HCT116 (cell line): ENCODE data around the gene EMILIN1. TPM values are rescaled to one million over a fixed set of nuclear protein-coding genes. Genes with fewer than 3 reads are reported as not detected.

Experiments used
- ATAC-seq: fragments of 200-7000 bp; cut with Tn5 transposase; 2 replicates; pipeline ENCODE4 v1.9.1; 2020; ENCODE audit warnings: mild to moderate bottlenecking, moderate library complexity
- BruUV-seq: library from RNA; stranded (reverse); fragments of 400-500 nt; replicated peaks from 2 replicates; lab custom pipeline; 2021; lab: Mats Ljungman, UMichigan
- CTCF ChIA-PET: fragments of 300-600 bp; sonication (Branson Sonifier 250); formaldehyde crosslinking; loops from one replicate; lab custom pipeline; 2021; ENCODE audit warnings: antibody characterized with exemption; lab: Charles Lee
- POLR2A ChIA-PET: fragments of 300-600, 350-600 bp; sonication (Branson Sonifier 250); formaldehyde crosslinking; loops from one replicate; lab custom pipeline; 2021; ENCODE audit warnings: antibody characterized with exemption; lab: Charles Lee
- RAD21 ChIA-PET, 2 experiments: fragments of 300-600 bp; sonication (Branson Sonifier 250); formaldehyde crosslinking; loops; one replicate each; lab custom pipeline; 2023; ENCODE audit warnings: low total read pairs in 2 of 2; ENCODE audit not compliant: uncharacterized antibody in 2 of 2, unreplicated experiment in 2 of 2, low non-redundant PET in 1 of 2; lab: Charles Lee
- DNase-seq: peaks from one replicate; pipeline ENCODE4 v3.0.0-alpha.2; 2010; ENCODE audit warnings: low read depth, low spot score
- H2AFZ ChIP-seq: fragments of 200-600 bp; shearing (Covaris generic), sonication (generic); 2 replicates; pipeline ENCODE4 v1.6.1; 2017; ENCODE audit warnings: low read depth, mixed run types, mixed read lengths, antibody characterized with exemption, low read length; ENCODE audit not compliant: poor library complexity, severe bottlenecking
- H3K27ac ChIP-seq: 2 replicates; pipeline ENCODE4 v1.5.1; 2012; ENCODE audit warnings: low read depth, low read length
- H3K27me3 ChIP-seq: fragments of 200-600 bp; sonication (generic); 2 replicates; pipeline ENCODE4 v1.6.1; 2016; ENCODE audit warnings: mixed run types, low read length, mixed read lengths; ENCODE audit not compliant: insufficient read depth
- H3K36me3 ChIP-seq, 2 experiments: fragments of 200-500 bp in 1 of 2; fragments of 200-600 bp in 1 of 2; sonication (Bioruptor generic) in 1 of 2; sonication (generic) in 1 of 2; 2 replicates each; pipeline versions ENCODE4 v1.5.1 to v1.6.1; 2014 to 2016; ENCODE audit warnings: low read length in 2 of 2, inconsistent platforms in 1 of 2, mixed read lengths in 1 of 2, mixed run types in 1 of 2; ENCODE audit not compliant: insufficient read depth in 2 of 2, control insufficient read depth in 1 of 2
- H3K4me1 ChIP-seq, 2 experiments: fragments of 200-600 bp in 1 of 2; sonication (generic) in 1 of 2; 2 replicates each; pipeline versions ENCODE4 v1.5.1 to v1.6.1; 2012 to 2017; ENCODE audit warnings: low read length in 2 of 2, inconsistent platforms in 1 of 2, mild to moderate bottlenecking in 1 of 2, mixed read lengths in 1 of 2, mixed run types in 1 of 2, moderate library complexity in 1 of 2; ENCODE audit not compliant: insufficient read depth in 2 of 2, control insufficient read depth in 1 of 2
- H3K4me2 ChIP-seq: fragments of 200-600 bp; sonication (generic); 2 replicates; pipeline ENCODE4 v1.6.1; 2017; ENCODE audit warnings: mixed run types, low read length, mixed read lengths
- H3K4me3 ChIP-seq, 2 experiments: fragments of 200-600 bp in 1 of 2; sonication (generic) in 1 of 2; replicated peaks in 1 of 2; 2 replicates each; pipeline ENCODE4 v1.5.1; 2011 to 2016; ENCODE audit warnings: low read length in 2 of 2, control low read depth in 1 of 2, low read depth in 1 of 2, mild to moderate bottlenecking in 1 of 2, mixed read lengths in 1 of 2, mixed run types in 1 of 2
- H3K79me2 ChIP-seq: fragments of 200-600 bp; sonication (generic); 2 replicates; pipeline ENCODE4 v1.6.1; 2017; ENCODE audit warnings: mild to moderate bottlenecking, mixed run types, low read length, moderate library complexity, mixed read lengths; ENCODE audit not compliant: insufficient read depth
- H3K9ac ChIP-seq: fragments of 200-600 bp; sonication (generic); 2 replicates; pipeline ENCODE4 v1.6.1; 2016; ENCODE audit warnings: low read length, mixed read lengths
- H3K9me2 ChIP-seq: fragments of 200-600 bp; sonication (generic), shearing (Covaris generic); 2 replicates; pipeline ENCODE4 v1.6.1; 2017; ENCODE audit warnings: mixed run types, mild to moderate bottlenecking, moderate library complexity; ENCODE audit not compliant: insufficient read depth
- H3K9me3 ChIP-seq, 2 experiments: fragments of 200-500 bp in 1 of 2; fragments of 200-600 bp in 1 of 2; sonication (Bioruptor generic) in 1 of 2; sonication (generic) in 1 of 2; 2 replicates each; pipeline ENCODE4 v1.6.1; 2014 to 2017; ENCODE audit warnings: low read length in 2 of 2, mixed read lengths in 2 of 2, inconsistent platforms in 1 of 2, low read depth in 1 of 2, mild to moderate bottlenecking in 1 of 2, mixed run types in 1 of 2, moderate library complexity in 1 of 2; ENCODE audit not compliant: control insufficient read depth in 1 of 2, insufficient read depth in 1 of 2
- H4K20me1 ChIP-seq: fragments of 200-600 bp; sonication (generic), shearing (Covaris generic); 2 replicates; pipeline ENCODE4 v1.6.1; 2017; ENCODE audit warnings: mixed run types, mild to moderate bottlenecking, moderate library complexity; ENCODE audit not compliant: insufficient read depth
- CBX3 ChIP-seq: IDR thresholded peaks from 2 replicates; pipeline ENCODE4 v1.6.1; 2012; ENCODE audit warnings: low read depth
- EGR1 ChIP-seq: IDR thresholded peaks from 2 replicates; pipeline ENCODE4 v1.6.1; 2012; ENCODE audit warnings: low read depth
- ELF1 ChIP-seq: IDR thresholded peaks from 2 replicates; pipeline ENCODE4 v1.6.1; 2012; ENCODE audit warnings: low read depth, borderline replicate concordance
- EZH2 ChIP-seq: fragments of 200-600 bp; sonication (generic); IDR thresholded peaks from 2 replicates; pipeline ENCODE4 v1.6.1; 2017; ENCODE audit warnings: antibody characterized with exemption, mixed run types
- EZH2phosphoT487 ChIP-seq: fragments of 200-600 bp; IDR thresholded peaks from 2 replicates; pipeline ENCODE4 v1.6.1; 2018; ENCODE audit warnings: antibody characterized with exemption, borderline replicate concordance
- FOSL1 ChIP-seq: IDR thresholded peaks from 2 replicates; pipeline ENCODE4 v1.6.1; 2012; ENCODE audit warnings: low read depth
- JUND ChIP-seq: IDR thresholded peaks from 2 replicates; pipeline ENCODE4 v1.6.1; 2012
- POLR2A ChIP-seq: IDR thresholded peaks from 2 replicates; pipeline ENCODE4 v1.7.0; 2011; ENCODE audit warnings: borderline replicate concordance; ENCODE audit not compliant: insufficient read depth, insufficient read length; ENCODE audit errors: extremely low read depth
- POLR2AphosphoS5 ChIP-seq: IDR thresholded peaks from 2 replicates; pipeline ENCODE4 v1.6.1; 2011; ENCODE audit warnings: mild to moderate bottlenecking, low read depth, low read length, moderate library complexity
- SIN3A ChIP-seq: IDR thresholded peaks from 2 replicates; pipeline ENCODE4 v1.6.1; 2012; ENCODE audit warnings: low read depth
- SP1 ChIP-seq: IDR thresholded peaks from 2 replicates; pipeline ENCODE4 v1.6.1; 2012; ENCODE audit warnings: low read depth
- SRF ChIP-seq: IDR thresholded peaks from 2 replicates; pipeline ENCODE4 v1.6.1; 2012; ENCODE audit warnings: low read depth
- TCF7L2 ChIP-seq: IDR thresholded peaks from 2 replicates; pipeline ENCODE4 v1.7.0; 2011; ENCODE audit warnings: borderline replicate concordance, inconsistent platforms; ENCODE audit not compliant: insufficient read depth, insufficient read length; ENCODE audit errors: extremely low read depth
- YY1 ChIP-seq: IDR thresholded peaks from 2 replicates; pipeline ENCODE4 v1.6.1; 2011; ENCODE audit warnings: low read length, low read depth, moderate library complexity, mild to moderate bottlenecking; ENCODE audit not compliant: insufficient replicate concordance; ENCODE audit errors: extremely low read depth
- ZFX ChIP-seq: fragments of 450-650 bp; IDR thresholded peaks from 2 replicates; pipeline ENCODE4 v1.6.1; 2017
- ZNF274 ChIP-seq: fragments of 200-500 bp; sonication (Bioruptor generic); IDR thresholded peaks from 2 replicates; pipeline ENCODE4 v1.6.1; 2014; ENCODE audit warnings: mild to moderate bottlenecking, low read depth, low read length, inconsistent platforms
- intact Hi-C: fragments of 100-400 bp; cut with micrococcal nuclease; formaldehyde crosslinking; loops from 2 replicates; pipeline ENCODE4 v1.10.0; 2022
- total RNA-seq: library from RNA; stranded (reverse); gene quantifications from one replicate; pipeline ENCODE4 v1.2.1, GENCODE V29; 2021; ENCODE audit not compliant: unreplicated experiment
- TF ChIP-seq, protein P1 (sequence below): IDR thresholded peaks from 2 replicates; pipeline ENCODE4 v1.6.1; 2012
- TF ChIP-seq, protein P2 (sequence below): IDR thresholded peaks from 2 replicates; pipeline ENCODE4 v1.6.1; 2012
- TF ChIP-seq, protein P3 (sequence below): IDR thresholded peaks from 2 replicates; pipeline ENCODE4 v1.6.1; 2012; ENCODE audit warnings: low read depth

The EMILIN1 gene
- total RNA-seq, 1 experiment from 2014 or later, result 0.59 TPM

DNA sequence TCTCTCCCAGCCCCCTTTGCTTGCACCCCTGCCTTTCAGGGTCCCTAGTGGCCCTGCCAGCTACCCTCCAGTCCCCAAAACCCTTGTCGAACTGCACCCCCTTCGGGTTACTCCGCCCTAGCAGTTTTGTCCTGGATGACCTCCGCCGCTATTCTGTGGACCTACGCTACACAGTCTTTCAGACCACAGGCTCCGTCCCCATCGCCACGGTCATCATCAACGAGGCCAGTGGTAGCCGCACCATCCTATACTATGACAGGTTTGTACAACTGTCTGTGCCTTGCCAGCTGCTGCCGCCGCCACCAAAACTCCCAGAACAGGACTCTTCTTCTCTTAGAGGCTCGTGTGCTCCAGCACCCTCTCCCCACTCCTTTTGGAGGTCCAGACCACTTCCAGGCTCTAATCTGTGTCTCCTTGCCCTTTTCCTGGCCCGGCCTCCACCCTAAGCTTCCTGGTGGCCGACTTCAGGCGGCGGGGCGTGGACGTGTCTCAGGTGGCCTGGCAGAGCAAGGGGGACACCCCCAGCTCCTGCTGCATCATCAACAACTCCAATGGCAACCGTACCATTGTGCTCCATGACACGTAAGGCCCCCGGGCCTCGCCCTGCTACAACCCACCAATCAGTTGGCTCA lies 16.1 kb downstream of the EMILIN1 start:
- Histone ChIP-seq H2AFZ (no peak overlapping the region), H3K9me3 (no peaks in the 10 kb centered on the region), H3K4me3 (no peak overlapping the region), H3K27ac (no peak overlapping the region), H3K9ac (no peak overlapping the region), H3K9me2 (no peaks in the 10 kb centered on the region), H3K27me3 (no peaks in the 10 kb centered on the region), H3K36me3 (no peaks in the 10 kb centered on the region), H3K4me2 (no peak overlapping the region), H3K4me1 (peaks cover 0 to 9% of the 10 kb centered on the region in 2 experiments; a peak in 1 of 4 replicates), H4K20me1 (no peaks in the 10 kb centered on the region), H3K79me2 (no peaks in the 10 kb centered on the region)
- intact Hi-C loops, result no loop called here
- CTCF ChIA-PET, result no interaction called here
- ATAC-seq, result no peak
- no peak for DNase-seq
- no TSS peak for BruUV-seq
- RAD21 ChIA-PET, result no interaction called here
- POLR2A ChIA-PET, result no interaction called here
- no peak for TF ChIP-seq ZFX
- TF ChIP-seq EZH2, result no peak
- TF ChIP-seq, all 23 proteins: peak for 0

DNA sequence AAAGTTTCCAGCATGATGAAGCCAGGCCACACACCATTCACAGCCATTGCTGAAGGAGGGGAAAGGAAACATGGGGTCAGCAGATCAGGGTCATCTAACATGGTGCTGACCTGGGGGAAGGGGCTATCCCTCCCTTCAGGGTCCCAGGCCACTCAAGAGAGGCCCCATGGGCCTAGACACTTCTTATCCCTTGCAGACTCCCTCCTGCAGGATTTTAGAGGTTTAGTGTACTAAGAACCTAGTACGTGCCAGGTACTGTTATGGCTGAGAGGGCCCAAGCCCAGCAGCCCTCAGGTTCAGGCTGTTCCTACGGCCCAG lies 17.0 kb downstream of the EMILIN1 start:
- no peaks in the 10 kb centered on the region for H3K9me3 ChIP-seq
- no TSS peak for BruUV-seq
- TF ChIP-seq, protein P1, sequence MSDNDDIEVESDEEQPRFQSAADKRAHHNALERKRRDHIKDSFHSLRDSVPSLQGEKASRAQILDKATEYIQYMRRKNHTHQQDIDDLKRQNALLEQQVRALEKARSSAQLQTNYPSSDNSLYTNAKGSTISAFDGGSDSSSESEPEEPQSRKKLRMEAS, result no peak
- TF ChIP-seq YY1 (no peak), EZH2 (no peak), ELF1 (no peak), SRF (no peak), SP1 (no peak), TCF7L2 (no peak), EGR1 (no peak), POLR2A (no peak), FOSL1 (no peak), JUND (no peak), ZFX (no peak), CBX3 (no peak), EZH2phosphoT487 (no peak), SIN3A (no peak), ZNF274 (no peak), POLR2AphosphoS5 (no peak)
- TF ChIP-seq, protein P2, sequence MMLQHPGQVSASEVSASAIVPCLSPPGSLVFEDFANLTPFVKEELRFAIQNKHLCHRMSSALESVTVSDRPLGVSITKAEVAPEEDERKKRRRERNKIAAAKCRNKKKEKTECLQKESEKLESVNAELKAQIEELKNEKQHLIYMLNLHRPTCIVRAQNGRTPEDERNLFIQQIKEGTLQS, result no peak
- TF ChIP-seq, protein P3, sequence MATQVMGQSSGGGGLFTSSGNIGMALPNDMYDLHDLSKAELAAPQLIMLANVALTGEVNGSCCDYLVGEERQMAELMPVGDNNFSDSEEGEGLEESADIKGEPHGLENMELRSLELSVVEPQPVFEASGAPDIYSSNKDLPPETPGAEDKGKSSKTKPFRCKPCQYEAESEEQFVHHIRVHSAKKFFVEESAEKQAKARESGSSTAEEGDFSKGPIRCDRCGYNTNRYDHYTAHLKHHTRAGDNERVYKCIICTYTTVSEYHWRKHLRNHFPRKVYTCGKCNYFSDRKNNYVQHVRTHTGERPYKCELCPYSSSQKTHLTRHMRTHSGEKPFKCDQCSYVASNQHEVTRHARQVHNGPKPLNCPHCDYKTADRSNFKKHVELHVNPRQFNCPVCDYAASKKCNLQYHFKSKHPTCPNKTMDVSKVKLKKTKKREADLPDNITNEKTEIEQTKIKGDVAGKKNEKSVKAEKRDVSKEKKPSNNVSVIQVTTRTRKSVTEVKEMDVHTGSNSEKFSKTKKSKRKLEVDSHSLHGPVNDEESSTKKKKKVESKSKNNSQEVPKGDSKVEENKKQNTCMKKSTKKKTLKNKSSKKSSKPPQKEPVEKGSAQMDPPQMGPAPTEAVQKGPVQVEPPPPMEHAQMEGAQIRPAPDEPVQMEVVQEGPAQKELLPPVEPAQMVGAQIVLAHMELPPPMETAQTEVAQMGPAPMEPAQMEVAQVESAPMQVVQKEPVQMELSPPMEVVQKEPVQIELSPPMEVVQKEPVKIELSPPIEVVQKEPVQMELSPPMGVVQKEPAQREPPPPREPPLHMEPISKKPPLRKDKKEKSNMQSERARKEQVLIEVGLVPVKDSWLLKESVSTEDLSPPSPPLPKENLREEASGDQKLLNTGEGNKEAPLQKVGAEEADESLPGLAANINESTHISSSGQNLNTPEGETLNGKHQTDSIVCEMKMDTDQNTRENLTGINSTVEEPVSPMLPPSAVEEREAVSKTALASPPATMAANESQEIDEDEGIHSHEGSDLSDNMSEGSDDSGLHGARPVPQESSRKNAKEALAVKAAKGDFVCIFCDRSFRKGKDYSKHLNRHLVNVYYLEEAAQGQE, result no peak
- intact Hi-C loops, result loop anchor here (5.0 kb wide), 1 partner anchor 122 kb away; the partner anchor contains the start of gene CAD
- no peak overlapping the region for H3K27ac ChIP-seq
- no peaks in the 10 kb centered on the region for H3K27me3 ChIP-seq
- DNase-seq (no peak), ATAC-seq (no peak)
- no peaks in the 10 kb centered on the region for H3K79me2 ChIP-seq
- no peaks in the 10 kb centered on the region for H3K9me2 ChIP-seq
- peaks cover 0 to 9% of the 10 kb centered on the region in 2 experiments; a peak in 1 of 4 replicates for H3K4me1 ChIP-seq
- H2AFZ ChIP-seq, result no peak overlapping the region
- RAD21 ChIA-PET, result no interaction called here
- no peak overlapping the region for H3K9ac ChIP-seq
- H3K4me3 ChIP-seq, result no peak overlapping the region
- no peaks in the 10 kb centered on the region for H4K20me1 ChIP-seq
- no peak overlapping the region for H3K4me2 ChIP-seq
- no peaks in the 10 kb centered on the region for H3K36me3 ChIP-seq
- CTCF ChIA-PET, result no interaction called here
- POLR2A ChIA-PET, result no interaction called here
